ENCODE data around the gene ELP2. TPM values are rescaled to one million over a fixed set of nuclear protein-coding genes. Genes with fewer than 3 reads are reported as not detected.
"Not testable (repeated sequence)": the region's sequence is repeated elsewhere in the genome, so short reads cannot be mapped to it uniquely, and the experiment has no call there.

ELP2 gene
- total RNA-seq (2021) (54.2 and 68.3 TPM in 2 replicates), Bru-seq, nascent RNA (percentile 75 among the genes with signal in this experiment), BruChase-seq, experiment 1, labeled RNA remaining after a 2-hour chase (percentile 87 among the genes with signal in this experiment), BruChase-seq, experiment 2, labeled RNA remaining after a 6-hour chase (percentile 78 among the genes with signal in this experiment)
- long read RNA-seq, full-length matches to known transcripts, result 36 of 52 reads
- long read RNA-seq, partial matches to known transcripts, result 1 of 52 reads
- long read RNA-seq, other reads (novel, unspliced or antisense), result 15 of 52 reads

GRCh38 chr18:36129300-36130038 is at the start of gene ELP2, which contains the start of gene SLC39A6:
Gene ELP2, plus strand, starts transcription at chr18:36129899. Its CDS starts 35 bp downstream, at chr18:36129934.
Gene SLC39A6, minus strand, starts transcription at chr18:36129340. Its CDS starts 2,333 bp downstream, at chr18:36127007.
- BruUV-seq (replicated peaks), result no TSS peak
- Histone ChIP-seq H3F3A (ENCODE audit: insufficient read depth, low read depth) (no peaks in the 10 kb centered on the region), H4K20me1 (ENCODE audit: insufficient read depth) (peaks cover 19% of the 10 kb centered on the region), H3K9me2 (ENCODE audit: insufficient read depth) (no peaks in the 10 kb centered on the region), H3K27ac (peak within 1 kb of the TSS; percentile 93), H3K36me3 (ENCODE audit: low read depth) (peaks cover 6% of the 10 kb centered on the region; the same call in 1 of the 2 replicates), H3K27me3 (ENCODE audit: insufficient read depth, low read depth) (no peaks in the 10 kb centered on the region), H2AFZ (peak within 1 kb of the TSS; percentile 98), H3K79me2 (ENCODE audit: low read depth) (peaks cover 53% of the 10 kb centered on the region), H3K4me3 (peak within 1 kb of the TSS; percentile 82), H3K4me2 (peak within 1 kb of the TSS; percentile 82), H3K9me3 (ENCODE audit: insufficient read depth, low read depth) (no peaks in the 10 kb centered on the region), H3K4me1 (replicated peaks; ENCODE audit: insufficient read depth) (peaks cover 9% of the 10 kb centered on the region; the same call in 1 of the 2 replicates)
- CTCF ChIA-PET, result no interaction called here
- TF ChIP-seq EZH2 (IDR thresholded peaks at IDR 0.05; ENCODE audit: low read depth) (no peak), CTCF (conservative IDR thresholded peaks at IDR 0.05) (no peak)
- intact Hi-C loops (cut with micrococcal nuclease; ENCODE audit: unreplicated experiment), result no loop called here
- DNase-seq, result peak; percentile 80 to 88
- POLR2A ChIA-PET (ENCODE audit: unreplicated experiment), result no interaction called here

GRCh38 chr18:36081118-36081517 is 48.6 kb upstream of the ELP2 start:
- H3K79me2 ChIP-seq (ENCODE audit: low read depth); H3K4me2 ChIP-seq; BruUV-seq (replicated peaks); H3K27ac ChIP-seq; H3K9me3 ChIP-seq (ENCODE audit: insufficient read depth, low read depth); H3F3A ChIP-seq (ENCODE audit: insufficient read depth, low read depth); H3K4me1 ChIP-seq (replicated peaks; ENCODE audit: insufficient read depth); DNase-seq; H4K20me1 ChIP-seq (ENCODE audit: insufficient read depth); CTCF ChIA-PET; intact Hi-C loops (cut with micrococcal nuclease; ENCODE audit: unreplicated experiment); H3K36me3 ChIP-seq (ENCODE audit: low read depth); H3K9me2 ChIP-seq (ENCODE audit: insufficient read depth); H2AFZ ChIP-seq; H3K4me3 ChIP-seq; H3K27me3 ChIP-seq (ENCODE audit: insufficient read depth, low read depth): not testable (repeated sequence)
- POLR2A ChIA-PET (ENCODE audit: unreplicated experiment), result interaction anchor here (0.7 kb wide), 1 partner anchor 109 kb away, joined by 4 read pairs; no protein-coding TSS in a partner anchor

GRCh38 chr18:36083729-36084128 is 46.0 kb upstream of the ELP2 start:
- Histone ChIP-seq H3K4me2 (no peak overlapping the region), H3K4me3 (no peak overlapping the region), H3K9me2 (ENCODE audit: insufficient read depth) (no peaks in the 10 kb centered on the region), H3K4me1 (replicated peaks; ENCODE audit: insufficient read depth) (no peaks in the 10 kb centered on the region), H3K27ac (no peak overlapping the region), H3K27me3 (ENCODE audit: insufficient read depth, low read depth) (no peaks in the 10 kb centered on the region), H3K79me2 (ENCODE audit: low read depth) (no peaks in the 10 kb centered on the region), H3K9me3 (ENCODE audit: insufficient read depth, low read depth) (no peaks in the 10 kb centered on the region), H4K20me1 (ENCODE audit: insufficient read depth) (no peaks in the 10 kb centered on the region), H3F3A (ENCODE audit: insufficient read depth, low read depth) (no peaks in the 10 kb centered on the region), H2AFZ (no peak overlapping the region), H3K36me3 (ENCODE audit: low read depth) (no peaks in the 10 kb centered on the region)
- no peak for DNase-seq
- intact Hi-C loops (cut with micrococcal nuclease; ENCODE audit: unreplicated experiment), result no loop called here
- BruUV-seq (replicated peaks), result no TSS peak
- ChIA-PET CTCF (no interaction called here), POLR2A (ENCODE audit: unreplicated experiment) (no interaction called here)
- TF ChIP-seq EZH2 (IDR thresholded peaks at IDR 0.05; ENCODE audit: low read depth) (no peak), CTCF (conservative IDR thresholded peaks at IDR 0.05) (no peak)
